Measurements from ENCODE around the gene NEDD4L.
A peak's percentile ranks its signal among the peaks of the same experiment; 100 is the strongest.
"Not testable (repeated sequence)": the region's sequence is repeated elsewhere in the genome, so short reads cannot be mapped to it uniquely, and the experiment has no call there.

The NEDD4L gene

DNA sequence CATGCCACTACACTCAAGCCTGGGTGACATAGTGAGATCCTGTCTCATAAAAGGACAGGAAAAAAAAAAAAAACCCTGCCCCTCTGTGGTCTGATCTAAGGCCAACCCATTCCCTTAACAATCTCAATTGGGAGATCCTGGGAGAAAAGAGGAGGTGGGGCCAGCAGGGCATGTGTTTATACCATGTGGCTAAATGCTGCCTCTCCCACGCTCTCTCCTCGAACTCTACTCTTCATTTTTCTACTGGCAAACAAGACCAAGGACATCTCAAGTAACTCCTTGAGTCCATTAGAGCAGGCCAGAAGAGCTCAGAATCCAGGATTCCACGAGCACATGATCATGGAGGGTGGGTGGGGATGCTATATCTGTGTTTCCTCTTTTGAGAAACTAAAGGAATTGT, 16.7 kb upstream of the NEDD4L start:
- no peak for DNase-seq

GRCh38 chr18:58028109-58028784, 15.8 kb upstream of the NEDD4L start:
- DNase-seq: no peak

DNA sequence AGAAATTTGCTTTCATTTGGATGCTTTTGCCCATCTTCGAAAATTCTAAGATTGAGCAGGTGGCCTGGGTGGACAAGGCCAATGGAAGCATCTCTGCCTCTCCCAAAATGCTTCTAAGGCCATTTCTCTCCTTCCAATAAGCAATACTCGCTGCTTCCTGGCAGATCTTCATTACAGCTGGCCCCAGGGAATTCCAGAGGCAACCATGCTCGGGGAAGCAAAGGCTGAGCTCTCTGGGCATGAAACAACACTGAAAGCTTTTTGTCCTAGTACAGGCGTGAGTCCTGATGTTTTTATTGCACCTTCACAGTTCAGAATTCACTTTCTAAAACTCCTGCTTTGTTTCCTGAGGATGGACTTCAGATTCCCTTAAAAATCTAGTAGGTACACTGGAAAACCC, 11.8 kb upstream of the NEDD4L start:
- no peak for DNase-seq

GRCh38 chr18:58033216-58033615, 10.8 kb upstream of the NEDD4L start:
- no peak for DNase-seq

- DNase-seq: no peak
Measured at GRCh38 chr18:58034370-58034769, 9.7 kb upstream of the NEDD4L start.

- DNase-seq: no peak
Measured at GRCh38 chr18:58037163-58037562, 6.9 kb upstream of the NEDD4L start.

DNA sequence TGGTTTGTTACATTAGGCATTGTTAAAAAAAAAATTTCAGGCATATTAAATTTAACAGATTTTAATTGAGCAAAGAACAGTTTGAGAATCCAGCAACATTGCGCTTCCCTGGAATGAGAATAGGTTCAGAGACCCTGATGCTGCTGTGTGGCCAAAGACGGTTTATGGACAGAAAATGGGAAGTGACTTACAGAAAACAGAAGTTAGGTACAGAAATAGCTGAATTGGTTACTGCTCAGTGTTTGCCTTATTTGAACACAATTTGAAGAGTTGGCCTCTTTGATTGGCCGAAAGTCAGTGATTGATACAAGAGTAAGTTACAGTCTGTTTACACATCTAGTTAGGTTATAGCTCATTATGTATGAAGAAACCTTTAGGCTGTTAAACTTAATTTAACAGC, 6.0 kb upstream of the NEDD4L start:
- no peak for DNase-seq

- no peak for DNase-seq
Measured at GRCh38 chr18:58041633-58042032, 2.4 kb upstream of the NEDD4L start.

DNA sequence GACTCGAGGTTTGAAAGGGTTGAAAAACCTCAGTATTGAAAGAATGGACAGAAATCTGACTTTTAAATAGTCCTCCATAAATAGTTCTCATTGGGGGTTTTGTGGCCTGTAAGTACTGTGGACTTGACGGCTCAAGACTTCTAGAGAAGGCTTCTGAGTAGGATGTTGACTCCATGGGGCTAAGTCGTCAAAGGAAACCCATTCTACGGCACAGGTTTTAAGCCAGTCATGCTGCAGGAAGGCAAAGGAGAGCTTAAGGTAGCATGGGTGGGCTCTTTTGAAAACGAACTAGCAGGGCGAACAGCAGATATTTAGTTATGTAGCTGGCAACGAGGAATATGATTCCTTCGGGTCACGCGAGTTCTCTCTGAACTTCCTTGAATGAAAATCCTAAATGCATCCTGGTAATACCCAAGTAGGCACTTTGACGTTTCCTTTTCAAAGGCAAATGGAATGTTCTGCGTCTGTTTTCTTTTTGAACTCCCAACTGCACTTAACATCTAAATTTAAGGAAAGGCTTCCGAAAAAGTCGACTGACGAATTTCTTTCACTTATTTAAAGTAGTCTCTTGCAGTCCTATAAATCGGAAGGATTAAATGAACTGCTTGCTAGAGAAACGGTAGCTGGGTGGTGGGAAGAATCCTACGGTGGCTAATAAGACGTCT, 1.1 kb upstream of the NEDD4L start:
- DNase-seq: peak; percentile 68

GRCh38 chr18:58044370-58045241, 580 bp downstream of the NEDD4L start:
- DNase-seq: peak; percentile 98

GRCh38 chr18:58045242-58046092, 1.4 kb downstream of the NEDD4L start:
- peak; percentile 85 for DNase-seq

DNA sequence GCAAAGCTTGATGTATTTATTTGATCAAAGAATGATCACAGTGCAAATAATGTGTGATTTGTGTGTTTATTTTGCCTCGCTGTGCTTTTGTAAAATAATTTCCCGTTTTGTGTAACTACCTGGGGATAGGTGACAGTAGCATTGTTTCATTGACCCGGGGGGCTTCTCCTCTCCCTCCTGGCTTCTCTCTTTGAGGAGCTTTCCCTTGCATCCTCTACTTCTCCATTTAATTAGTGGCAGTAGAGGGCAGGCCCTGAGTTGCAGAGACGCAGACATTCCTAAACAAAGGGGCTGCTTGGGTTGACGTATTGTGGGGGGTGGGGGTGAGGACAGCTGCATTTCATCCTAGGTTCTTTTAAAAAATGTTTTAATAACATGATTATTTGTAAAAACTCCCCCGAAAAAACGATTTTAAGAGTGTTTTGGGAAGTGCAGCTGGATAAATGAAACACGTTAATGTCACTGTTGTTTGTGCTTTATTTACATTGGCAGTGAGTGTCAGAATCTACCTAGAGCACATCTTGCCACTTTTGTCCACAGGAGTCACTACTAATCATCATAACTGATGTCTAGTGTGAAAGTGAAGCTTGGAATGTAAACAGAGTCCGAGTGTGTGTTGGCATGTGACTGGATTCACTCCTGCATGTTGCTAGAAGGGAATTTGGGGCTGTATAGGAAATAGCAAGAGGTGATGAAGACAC, 2.2 kb downstream of the NEDD4L start:
- peak; percentile 51 for DNase-seq

DNA sequence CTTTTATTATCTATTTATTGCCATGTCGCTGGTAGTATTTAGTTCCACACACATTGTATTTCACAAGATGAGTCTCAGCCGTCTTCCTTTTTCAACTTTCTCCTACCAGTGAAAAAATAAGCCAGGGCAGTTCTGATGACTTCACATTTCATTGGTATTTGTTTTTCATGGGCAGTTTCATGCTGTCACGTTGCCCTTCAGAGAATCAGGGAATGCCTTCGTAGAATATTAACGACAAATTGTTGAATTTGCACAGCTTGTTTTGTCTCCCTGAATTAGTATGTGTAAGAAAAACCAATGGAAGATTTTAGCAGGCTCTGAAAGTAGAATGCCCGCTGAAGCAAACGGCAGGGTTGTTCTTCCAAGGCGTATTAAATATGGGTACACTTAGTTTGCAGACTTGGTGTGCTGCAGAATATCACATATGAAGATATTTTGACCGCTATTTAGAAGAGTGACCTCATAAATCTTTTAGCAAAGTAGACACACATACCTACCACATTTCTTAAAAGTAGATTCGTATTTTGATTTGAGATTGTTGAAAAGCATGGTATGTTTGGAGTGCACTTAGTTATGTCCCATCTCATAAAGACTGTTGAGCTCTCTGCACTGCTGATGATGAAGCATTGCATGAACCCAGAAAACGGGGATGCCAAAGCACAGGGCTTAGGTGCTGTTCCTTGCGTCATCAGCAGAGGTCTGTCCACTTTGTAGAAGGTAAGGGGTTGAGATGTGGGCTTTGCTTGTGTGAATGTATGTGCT, 2.9 kb downstream of the NEDD4L start:
- DNase-seq: peak; percentile 15

GRCh38 chr18:58047556-58047882, 3.5 kb downstream of the NEDD4L start:
- DNase-seq: no peak

GRCh38 chr18:58048081-58048642, 4.1 kb downstream of the NEDD4L start:
- DNase-seq: no peak

- no peak for DNase-seq
Measured at GRCh38 chr18:58049000-58049688, 5.1 kb downstream of the NEDD4L start.

GRCh38 chr18:58050963-58051362, 6.9 kb downstream of the NEDD4L start:
- not testable (repeated sequence) for DNase-seq

GRCh38 chr18:58051765-58052460, 7.9 kb downstream of the NEDD4L start:
- DNase-seq: peak; percentile 59

- no peak for DNase-seq
Measured at GRCh38 chr18:58052960-58053359, 8.9 kb downstream of the NEDD4L start.

All from DMS53 (cell line).